SK-N-SH (cell line): Measurements from ENCODE around the gene DUX4. TPM values are rescaled to one million over a fixed set of nuclear protein-coding genes. Genes with fewer than 3 reads are reported as not detected.
"Not testable (repeated sequence)": the region's sequence is repeated elsewhere in the genome, so short reads cannot be mapped to it uniquely, and the experiment has no call there.

Experiments
- CTCF ChIA-PET: fragments of 300-600, 350-600 bp; formaldehyde crosslinking; extraction: SDS; loops from one replicate; lab custom pipeline; 2021; lab: Yijun Ruan, JAX
- POLR2A ChIA-PET: fragments of 350-600 bp; sonication (Branson Sonifier 250); formaldehyde crosslinking; extraction: SDS; loops from one replicate; lab custom pipeline; 2020; ENCODE audit warnings: antibody characterized with exemption, inconsistent platforms; lab: Yijun Ruan, JAX
- DNase-seq: peaks from one replicate; pipeline ENCODE4 v3.0.0; 2012
- H2AFZ ChIP-seq: fragments of 200-600 bp; sonication (generic); 2 replicates; pipeline ENCODE4 v1.8.1; 2016; ENCODE audit warnings: antibody characterized with exemption, mild to moderate bottlenecking, low read depth
- H3F3A ChIP-seq: fragments of 200-600 bp; sonication (generic); replicated peaks from 2 replicates; pipeline ENCODE3; 2016; ENCODE audit warnings: antibody characterized with exemption, mild to moderate bottlenecking; ENCODE audit not compliant: insufficient read depth
- H3K27ac ChIP-seq, 2 experiments: fragments of 200-500 bp in 1 of 2; fragments of 200-600 bp in 1 of 2; sonication (Bioruptor generic) in 1 of 2; sonication (generic), shearing (Covaris generic) in 1 of 2; 2 replicates each; pipeline versions ENCODE4 v1.5.1 to v1.6.1; 2014 to 2016; ENCODE audit warnings: low read depth in 2 of 2, inconsistent platforms in 1 of 2, low read length in 1 of 2, mild to moderate bottlenecking in 1 of 2, mixed read lengths in 1 of 2
- H3K27me3 ChIP-seq: fragments of 200-600 bp; sonication (generic), shearing (Covaris generic); 2 replicates; pipeline ENCODE4 v1.6.1; 2016; ENCODE audit warnings: mixed run types; ENCODE audit not compliant: insufficient read depth
- H3K36me3 ChIP-seq, 2 experiments: fragments of 200-500 bp in 1 of 2; fragments of 200-600 bp in 1 of 2; sonication (Bioruptor generic) in 1 of 2; sonication (generic) in 1 of 2; replicated peaks in 1 of 2; 2 replicates each; pipeline versions ENCODE3 to v1.5.1; 2014 to 2016; ENCODE audit warnings: low read length in 1 of 2, mild to moderate bottlenecking in 1 of 2; ENCODE audit not compliant: insufficient read depth in 2 of 2, control insufficient read depth in 1 of 2
- H3K4me1 ChIP-seq, 2 experiments: fragments of 200-500 bp in 1 of 2; fragments of 200-600 bp in 1 of 2; sonication (Bioruptor generic) in 1 of 2; sonication (generic), shearing (Covaris generic) in 1 of 2; 2 replicates each; pipeline versions ENCODE4 v1.5.1 to v1.6.1; 2014 to 2016; ENCODE audit warnings: low read depth in 1 of 2, low read length in 1 of 2, mixed run types in 1 of 2; ENCODE audit not compliant: insufficient read depth in 2 of 2, control insufficient read depth in 1 of 2
- H3K4me2 ChIP-seq: fragments of 200-600 bp; sonication (generic), shearing (Covaris generic); 2 replicates; pipeline ENCODE4 v1.6.1; 2017; ENCODE audit warnings: mixed run types
- H3K4me3 ChIP-seq, 2 experiments: fragments of 200-500 bp in 1 of 2; fragments of 200-600 bp in 1 of 2; sonication (Bioruptor generic) in 1 of 2; sonication (generic), shearing (Covaris generic) in 1 of 2; 2 replicates each; pipeline versions ENCODE4 v1.5.1 to v1.8.1; 2014 to 2016; ENCODE audit warnings: low read depth in 2 of 2, inconsistent platforms in 1 of 2, low read length in 1 of 2, mild to moderate bottlenecking in 1 of 2, mixed read lengths in 1 of 2, moderate library complexity in 1 of 2
- H3K79me2 ChIP-seq: fragments of 200-600 bp; sonication (generic); 2 replicates; pipeline ENCODE4 v1.8.1; 2017; ENCODE audit warnings: mild to moderate bottlenecking; ENCODE audit not compliant: insufficient read depth
- H3K9ac ChIP-seq: fragments of 200-600 bp; sonication (generic); 2 replicates; pipeline ENCODE4 v1.6.1; 2017; ENCODE audit warnings: mixed run types
- H3K9me2 ChIP-seq: fragments of 200-600 bp; sonication (generic); 2 replicates; pipeline ENCODE4 v1.6.1; 2017; ENCODE audit warnings: mixed run types
- H3K9me3 ChIP-seq: fragments of 200-600 bp; sonication (generic); 2 replicates; pipeline ENCODE4 v1.6.1; 2017; ENCODE audit warnings: mixed run types, mild to moderate bottlenecking, moderate library complexity
- H4K20me1 ChIP-seq: fragments of 200-600 bp; sonication (generic); 2 replicates; pipeline ENCODE4 v1.6.1; 2017; ENCODE audit warnings: mild to moderate bottlenecking, mixed run types; ENCODE audit not compliant: insufficient read depth
- WGBS: methylation state at CpG from one replicate; pipeline ENCODE4 v1.1.6; 2017; ENCODE audit warnings: low lambda C conversion rate; 5-methylcytosine and 5-hydroxymethylcytosine counted together
- polyA plus RNA-seq, 3 experiments: library from polyadenylated mRNA; depleted of rRNA; stranded (reverse); fragments of >200 nt; gene quantifications; 2 replicates each; pipeline ENCODE4 v1.2.3, GENCODE V29; 2012
- small RNA-seq, 7 experiments: library from RNA; depleted of rRNA; stranded (forward); fragments of <200 nt; gene quantifications; one replicate each; pipeline ENCODE3, GENCODE V24; 2012

The DUX4 gene
- polyA plus RNA-seq, 1 of the 3 experiments (the other 2 are of a cell fraction) = not detected

DNA sequence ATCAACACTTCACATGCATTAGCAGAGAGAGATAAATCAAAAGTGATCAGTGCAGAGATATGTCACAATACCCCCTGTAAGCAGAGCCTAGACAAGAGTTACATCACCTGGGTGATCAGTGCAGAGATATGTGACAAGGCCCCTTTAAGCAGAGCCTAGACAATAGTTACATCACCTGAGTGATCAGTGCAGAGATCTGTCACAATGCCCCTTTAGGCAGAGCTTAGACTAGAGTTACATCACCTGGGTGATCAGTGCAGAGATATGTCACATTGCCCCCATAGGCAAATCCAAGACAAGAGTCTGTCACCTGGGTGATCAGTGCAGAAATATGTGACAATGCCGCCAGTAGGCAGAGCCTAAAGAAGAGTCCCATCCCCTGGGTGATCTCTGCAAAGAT, 7.4 kb downstream of the DUX4 start:
- H3K4me1 ChIP-seq, POLR2A ChIA-PET, H3K9me2 ChIP-seq, H2AFZ ChIP-seq, H3K79me2 ChIP-seq, H3K27me3 ChIP-seq, H3K9me3 ChIP-seq, H3K27ac ChIP-seq, H3K36me3 ChIP-seq, H3K4me2 ChIP-seq, H3K9ac ChIP-seq, H3K4me3 ChIP-seq, H4K20me1 ChIP-seq, H3F3A ChIP-seq, DNase-seq, CTCF ChIA-PET: not testable (repeated sequence)
- WGBS = no CpG with 5 or more reads among the region's 1 CpG

DNA sequence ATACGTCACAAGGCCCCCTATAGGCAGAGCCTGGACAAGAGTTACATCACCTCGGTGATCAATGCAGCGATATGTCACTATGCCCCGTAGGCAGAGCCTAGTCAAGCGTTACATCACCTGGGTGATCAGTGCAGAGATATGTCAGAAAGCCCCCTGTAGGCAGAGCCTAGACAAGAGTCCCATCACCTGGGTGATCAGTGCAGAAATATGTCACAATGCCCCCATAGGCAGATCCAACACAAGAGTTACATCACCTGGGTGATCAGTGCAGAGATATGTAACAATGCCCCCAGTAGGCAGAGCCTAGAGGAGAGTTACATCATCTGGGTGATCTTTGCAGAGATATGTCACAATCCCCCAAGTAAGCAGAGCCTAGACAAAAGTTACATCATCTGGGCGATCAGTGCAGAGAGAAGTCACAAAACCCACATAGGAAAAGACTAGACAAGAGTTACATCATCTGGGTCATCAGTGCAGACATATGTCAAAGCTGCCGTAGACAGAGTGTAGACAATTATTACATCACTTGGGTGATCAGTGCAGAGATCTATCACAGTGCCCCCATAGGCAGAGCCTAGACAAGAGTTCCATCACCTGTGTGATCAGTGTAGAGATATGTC, 8.0 kb downstream of the DUX4 start:
- H4K20me1 ChIP-seq, H2AFZ ChIP-seq, POLR2A ChIA-PET, H3K27me3 ChIP-seq, H3K9me2 ChIP-seq, H3K36me3 ChIP-seq, H3K4me3 ChIP-seq, DNase-seq, H3F3A ChIP-seq, H3K9ac ChIP-seq, H3K79me2 ChIP-seq, H3K9me3 ChIP-seq, H3K27ac ChIP-seq, H3K4me1 ChIP-seq, CTCF ChIA-PET, H3K4me2 ChIP-seq: not testable (repeated sequence)
- 4% methylated on average over 3 of the region's 7 CpGs for WGBS

DNA sequence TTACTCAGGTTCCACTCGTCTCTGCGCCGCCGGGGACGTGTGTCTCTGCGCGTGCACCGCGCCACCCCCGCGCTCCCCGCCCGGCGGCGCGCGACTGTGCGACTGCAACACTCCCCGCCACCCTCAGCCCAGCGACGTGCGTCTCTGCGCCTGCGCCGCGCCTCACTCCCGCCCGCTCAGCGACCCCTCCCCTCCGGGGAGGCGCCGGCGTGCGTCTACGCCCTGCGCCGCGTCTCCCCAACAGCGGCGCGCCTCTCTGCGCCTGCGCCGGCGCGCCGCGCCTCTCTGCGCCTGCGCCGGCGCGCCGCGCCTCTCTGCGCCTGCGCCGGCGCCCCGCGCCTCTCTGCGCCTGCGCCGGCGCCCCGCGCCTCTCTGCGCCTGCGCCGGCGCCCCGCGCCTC, 29.9 kb downstream of the DUX4 start:
- H3K9me2 ChIP-seq, DNase-seq, H3K4me2 ChIP-seq, H3K36me3 ChIP-seq, H3K27me3 ChIP-seq, H3K9me3 ChIP-seq, H3F3A ChIP-seq, H3K79me2 ChIP-seq, H3K9ac ChIP-seq, POLR2A ChIA-PET, H3K4me1 ChIP-seq, H2AFZ ChIP-seq, H3K4me3 ChIP-seq, CTCF ChIA-PET, H3K27ac ChIP-seq, H4K20me1 ChIP-seq: not testable (repeated sequence)
- WGBS = 97% methylated on average over 52 of the region's 73 CpGs

Small RNA genes within 50 kb of the gene (small RNA-seq; reads per million reads assigned to genes)
- 0 reads per million in 7 experiments for gene AC215524.1

Other genes with a start within 250 kb of the DUX4 start
- gene FRG1, start 232.9 kb upstream of the DUX4 start, polyA plus RNA-seq (2012; rRNA removed) = 11.2 and 12.4 TPM in 2 replicates
- not detected in 2 replicates for gene FRG2, start 146.5 kb upstream of the DUX4 start, polyA plus RNA-seq (2012; rRNA removed)
- gene DBET, start 109.3 kb upstream of the DUX4 start, polyA plus RNA-seq (2012; rRNA removed) = not detected in 2 replicates